ENCODE measurements around the gene DBN1.

Gene DBN1

DNA sequence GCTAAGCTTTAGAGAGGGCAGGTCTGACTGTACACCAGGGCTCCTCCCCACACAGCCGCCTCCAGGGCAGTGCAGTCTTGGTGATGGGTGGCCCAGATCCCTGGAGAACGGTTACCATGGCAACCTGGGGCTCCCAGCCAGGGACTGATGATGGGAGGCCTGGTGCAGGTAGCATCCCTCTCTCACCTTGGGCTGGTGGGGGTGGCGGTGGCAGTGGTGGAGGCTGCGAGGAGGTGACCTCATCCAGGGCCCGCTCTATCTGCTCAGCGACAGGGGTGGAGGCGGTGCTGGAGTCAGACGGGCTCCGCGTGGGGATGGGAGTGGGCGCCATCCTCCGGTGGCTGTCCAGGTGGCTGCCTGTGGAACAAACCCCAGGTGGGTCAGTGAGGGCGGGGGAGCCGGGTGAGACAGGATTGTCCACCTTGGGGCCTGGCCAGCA, 14.5 kb downstream of the DBN1 start:
- Histone ChIP-seq H3K4me3 (ENCODE audit: low read depth in 1 of 2, low read length in 2 of 2) (no peak overlapping the region), H3K36me3 (ENCODE audit: control insufficient read depth in 1 of 2, insufficient read depth in 2 of 2, low read length in 2 of 2) (peaks cover 4 to 34% of the 10 kb centered on the region in 2 donors), H3K9me3 (ENCODE audit: control insufficient read depth in 1 of 2, low read length in 2 of 2) (no peaks in the 10 kb centered on the region), H3K4me1 (ENCODE audit: control insufficient read depth in 1 of 2, insufficient read depth in 2 of 2, low read length in 2 of 2) (peaks cover 0 to 31% of the 10 kb centered on the region in 2 donors), H3K27me3 (ENCODE audit: low read depth, low read length) (no peaks in the 10 kb centered on the region), H3K27ac (ENCODE audit: low read length) (no peak overlapping the region)

DNA sequence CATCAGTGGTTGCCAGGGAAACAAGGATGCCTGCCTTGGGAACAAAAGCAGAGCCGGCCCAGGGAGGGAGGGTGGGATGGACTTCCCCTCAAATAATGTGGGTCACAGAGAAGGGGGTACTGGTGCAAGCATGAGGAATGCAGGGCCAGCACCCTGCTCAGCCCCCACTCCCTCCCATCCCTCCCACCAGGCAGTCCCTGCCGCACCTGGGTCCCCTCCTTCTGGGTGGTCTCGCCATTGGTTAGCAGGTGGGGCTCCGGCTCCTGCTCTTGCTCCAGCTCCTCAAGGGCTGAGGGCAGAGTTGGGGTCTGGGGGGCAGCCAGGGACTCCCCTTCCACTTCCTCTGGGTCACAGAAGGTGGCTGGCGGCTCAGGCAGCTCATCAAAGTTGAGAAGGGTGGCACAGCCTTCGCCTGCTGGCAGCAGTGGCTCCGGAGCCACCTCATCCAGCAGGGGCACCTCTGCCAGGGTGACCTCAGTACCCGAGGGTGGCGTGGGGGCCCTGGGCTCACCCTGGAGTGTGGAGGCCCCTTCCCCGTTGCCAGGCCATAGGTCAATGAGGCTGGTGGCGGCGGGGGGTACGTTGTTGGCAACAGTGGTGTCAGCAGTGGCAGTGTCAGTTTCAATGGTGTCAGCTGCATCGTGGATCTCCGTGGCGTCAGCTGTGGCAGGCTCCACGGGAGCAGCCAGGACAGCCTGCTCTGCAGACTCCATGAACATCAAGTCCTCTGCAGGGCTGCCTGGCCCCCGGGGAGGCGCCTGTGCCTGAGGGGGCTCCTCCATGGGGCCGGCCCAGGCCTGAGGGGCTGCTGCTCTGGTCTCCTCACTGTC, 15.4 kb downstream of the DBN1 start:
- no peaks in the 10 kb centered on the region for H3K27me3 ChIP-seq (ENCODE audit: low read depth, low read length)
- H3K27ac ChIP-seq (ENCODE audit: low read length), result no peak overlapping the region
- no peak overlapping the region for H3K4me3 ChIP-seq (ENCODE audit: low read depth in 1 of 2, low read length in 2 of 2)
- no peaks in the 10 kb centered on the region for H3K9me3 ChIP-seq (ENCODE audit: control insufficient read depth in 1 of 2, low read length in 2 of 2)
- peaks cover 0 to 34% of the 10 kb centered on the region in 2 donors for H3K36me3 ChIP-seq (ENCODE audit: control insufficient read depth in 1 of 2, insufficient read depth in 2 of 2, low read length in 2 of 2)
- H3K4me1 ChIP-seq (ENCODE audit: control insufficient read depth in 1 of 2, insufficient read depth in 2 of 2, low read length in 2 of 2), result peaks cover 0 to 35% of the 10 kb centered on the region in 2 donors

DNA sequence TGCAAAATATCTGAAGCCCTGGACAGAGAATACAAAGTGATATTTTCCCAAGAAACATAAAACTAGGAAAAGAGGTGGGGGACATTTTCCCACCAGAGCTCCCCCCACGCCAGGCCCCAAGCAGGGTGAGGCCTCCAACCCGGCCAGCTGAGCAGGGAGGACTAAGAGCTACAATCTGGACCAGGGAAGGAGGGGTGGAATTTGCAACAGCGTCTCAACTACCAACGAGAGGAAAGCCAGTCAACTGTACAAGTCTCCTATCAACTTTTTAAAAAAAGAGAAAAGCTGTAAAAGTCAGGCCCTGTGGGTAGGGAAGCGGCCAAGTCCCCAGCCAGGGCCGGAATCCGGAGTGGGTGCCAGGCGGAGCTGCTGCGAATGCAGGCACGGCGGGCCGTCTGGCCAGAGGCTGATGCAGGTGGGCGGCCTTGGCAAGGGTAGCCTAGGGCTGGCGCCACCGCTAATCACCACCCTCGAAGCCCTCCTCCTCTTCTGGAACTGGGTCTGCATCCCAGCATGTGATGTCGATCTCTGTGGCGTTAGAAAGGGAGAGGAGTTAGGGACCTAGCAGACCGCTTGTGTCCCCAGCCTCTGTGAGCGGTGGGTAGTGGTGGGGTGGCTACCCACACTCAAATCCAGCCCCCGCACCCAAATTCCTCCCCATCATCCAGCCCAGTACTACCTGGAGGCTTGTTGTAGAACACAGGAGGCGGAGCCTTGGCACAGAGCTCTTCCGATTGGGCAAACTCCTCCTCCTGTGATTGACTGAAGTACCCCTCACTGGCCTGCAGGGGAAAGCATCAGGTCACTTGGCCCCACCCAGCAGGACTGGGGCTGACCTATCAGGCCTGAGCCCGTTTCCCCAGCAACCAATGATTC, 16.2 kb downstream of the DBN1 start:
- Histone ChIP-seq H3K9me3 (ENCODE audit: control insufficient read depth in 1 of 2, low read length in 2 of 2) (no peaks in the 10 kb centered on the region), H3K4me1 (ENCODE audit: control insufficient read depth in 1 of 2, insufficient read depth in 2 of 2, low read length in 2 of 2) (peaks cover 0 to 35% of the 10 kb centered on the region in 2 donors), H3K27ac (ENCODE audit: low read length) (no peak overlapping the region), H3K4me3 (ENCODE audit: low read depth in 1 of 2, low read length in 2 of 2) (no peak overlapping the region), H3K27me3 (ENCODE audit: low read depth, low read length) (no peaks in the 10 kb centered on the region), H3K36me3 (ENCODE audit: control insufficient read depth in 1 of 2, insufficient read depth in 2 of 2, low read length in 2 of 2) (peaks cover 0 to 28% of the 10 kb centered on the region in 2 donors)

DNA sequence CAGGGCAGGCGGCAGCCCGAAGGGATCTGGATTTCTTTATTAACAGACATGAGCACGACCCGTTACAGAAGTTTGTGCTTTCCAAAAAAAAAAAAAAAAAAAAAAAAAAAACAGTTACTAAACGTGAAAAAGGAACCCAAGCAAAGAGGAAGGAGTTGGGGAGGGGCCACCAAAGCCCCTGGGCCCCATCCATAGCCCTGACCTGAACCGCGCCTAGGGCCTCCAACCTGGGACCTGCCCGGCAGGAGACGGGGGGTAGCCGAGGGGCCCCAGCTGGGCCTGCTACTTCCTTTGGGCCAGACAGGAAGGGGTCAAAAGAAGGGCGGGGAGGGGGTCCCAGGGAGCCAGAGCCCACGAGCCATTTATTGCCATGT, 16.9 kb downstream of the DBN1 start:
- Histone ChIP-seq H3K27me3 (ENCODE audit: low read depth, low read length) (no peaks in the 10 kb centered on the region), H3K4me3 (ENCODE audit: low read depth in 1 of 2, low read length in 2 of 2) (peak overlapping the region in 1 of 2 donors; percentile 78), H3K36me3 (ENCODE audit: control insufficient read depth in 1 of 2, insufficient read depth in 2 of 2, low read length in 2 of 2) (peaks cover 0 to 27% of the 10 kb centered on the region in 2 donors), H3K27ac (ENCODE audit: low read length) (no peak overlapping the region), H3K9me3 (ENCODE audit: control insufficient read depth in 1 of 2, low read length in 2 of 2) (no peaks in the 10 kb centered on the region), H3K4me1 (ENCODE audit: control insufficient read depth in 1 of 2, insufficient read depth in 2 of 2, low read length in 2 of 2) (peaks cover 0 to 35% of the 10 kb centered on the region in 2 donors)

DNA sequence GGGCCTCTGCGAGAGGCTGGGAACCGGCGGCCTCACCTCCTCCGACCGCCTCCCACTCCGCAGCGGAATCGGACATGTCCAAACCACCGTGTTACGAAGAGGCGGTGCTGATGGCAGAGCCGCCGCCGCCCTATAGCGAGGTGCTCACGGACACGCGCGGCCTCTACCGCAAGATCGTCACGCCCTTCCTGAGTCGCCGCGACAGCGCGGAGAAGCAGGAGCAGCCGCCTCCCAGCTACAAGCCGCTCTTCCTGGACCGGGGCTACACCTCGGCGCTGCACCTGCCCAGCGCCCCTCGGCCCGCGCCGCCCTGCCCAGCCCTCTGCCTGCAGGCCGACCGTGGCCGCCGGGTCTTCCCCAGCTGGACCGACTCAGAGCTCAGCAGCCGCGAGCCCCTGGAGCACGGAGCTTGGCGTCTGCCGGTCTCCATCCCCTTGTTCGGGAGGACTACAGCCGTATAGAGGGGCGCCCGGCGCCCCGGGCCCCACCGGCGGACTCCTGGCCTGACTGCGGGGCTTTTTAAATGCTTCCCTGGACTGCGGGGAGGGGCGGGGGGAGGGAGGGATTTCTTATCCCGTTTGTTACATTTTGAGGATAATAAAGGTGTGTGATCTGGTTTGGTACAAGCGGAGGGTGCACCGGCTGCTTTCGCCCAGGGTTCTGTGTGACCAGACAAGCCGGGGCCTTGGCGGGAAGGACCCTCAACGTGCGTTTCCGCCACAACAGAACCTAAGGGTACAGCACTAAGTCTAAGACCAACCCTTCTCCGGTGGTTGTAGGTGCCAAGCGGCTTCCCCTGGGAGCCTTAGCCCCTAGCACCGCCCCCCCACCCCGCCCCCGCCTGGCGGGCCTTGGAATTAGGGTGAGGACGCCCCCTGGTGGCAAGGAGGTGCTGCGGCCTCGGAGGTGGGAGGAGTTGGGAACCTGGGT, 17.5 kb downstream of the DBN1 start:
- H3K4me1 ChIP-seq (ENCODE audit: control insufficient read depth in 1 of 2, insufficient read depth in 2 of 2, low read length in 2 of 2), result peaks cover 0 to 35% of the 10 kb centered on the region in 2 donors
- no peaks in the 10 kb centered on the region for H3K9me3 ChIP-seq (ENCODE audit: control insufficient read depth in 1 of 2, low read length in 2 of 2)
- peaks cover 0 to 27% of the 10 kb centered on the region in 2 donors for H3K36me3 ChIP-seq (ENCODE audit: control insufficient read depth in 1 of 2, insufficient read depth in 2 of 2, low read length in 2 of 2)
- no peak overlapping the region for H3K27ac ChIP-seq (ENCODE audit: low read length)
- H3K4me3 ChIP-seq (ENCODE audit: low read depth in 1 of 2, low read length in 2 of 2), result peak overlapping the region; percentile 53 to 78
- H3K27me3 ChIP-seq (ENCODE audit: low read depth, low read length), result no peaks in the 10 kb centered on the region

DNA sequence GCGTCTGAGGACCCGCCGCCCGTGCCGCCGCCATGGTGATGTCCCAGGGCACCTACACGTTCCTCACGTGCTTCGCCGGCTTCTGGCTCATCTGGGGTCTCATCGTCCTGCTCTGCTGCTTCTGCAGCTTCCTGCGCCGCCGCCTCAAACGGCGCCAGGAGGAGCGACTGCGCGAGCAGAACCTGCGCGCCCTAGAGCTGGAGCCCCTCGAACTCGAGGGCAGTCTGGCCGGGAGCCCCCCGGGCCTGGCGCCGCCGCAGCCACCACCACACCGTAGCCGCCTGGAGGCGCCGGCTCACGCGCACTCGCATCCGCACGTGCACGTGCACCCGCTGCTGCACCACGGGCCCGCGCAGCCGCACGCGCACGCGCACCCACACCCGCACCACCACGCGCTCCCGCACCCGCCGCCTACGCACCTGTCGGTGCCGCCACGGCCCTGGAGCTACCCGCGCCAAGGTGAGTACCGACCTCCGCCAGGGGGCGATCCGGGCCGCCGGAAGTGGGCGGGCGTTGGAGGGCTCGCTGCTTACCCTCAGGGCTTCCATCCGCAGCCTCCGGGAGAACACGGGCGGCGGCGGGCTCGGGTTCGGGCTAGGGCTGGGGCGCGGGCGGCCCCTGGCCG, 18.3 kb downstream of the DBN1 start:
- peaks cover 0 to 35% of the 10 kb centered on the region in 2 donors for H3K4me1 ChIP-seq (ENCODE audit: control insufficient read depth in 1 of 2, insufficient read depth in 2 of 2, low read length in 2 of 2)
- H3K9me3 ChIP-seq (ENCODE audit: control insufficient read depth in 1 of 2, low read length in 2 of 2), result no peaks in the 10 kb centered on the region
- peak overlapping the region; percentile 53 to 78 for H3K4me3 ChIP-seq (ENCODE audit: low read depth in 1 of 2, low read length in 2 of 2)
- H3K27ac ChIP-seq (ENCODE audit: low read length), result no peak overlapping the region
- no peaks in the 10 kb centered on the region for H3K27me3 ChIP-seq (ENCODE audit: low read depth, low read length)
- H3K36me3 ChIP-seq (ENCODE audit: control insufficient read depth in 1 of 2, insufficient read depth in 2 of 2, low read length in 2 of 2), result peaks cover 0 to 22% of the 10 kb centered on the region in 2 donors

DNA sequence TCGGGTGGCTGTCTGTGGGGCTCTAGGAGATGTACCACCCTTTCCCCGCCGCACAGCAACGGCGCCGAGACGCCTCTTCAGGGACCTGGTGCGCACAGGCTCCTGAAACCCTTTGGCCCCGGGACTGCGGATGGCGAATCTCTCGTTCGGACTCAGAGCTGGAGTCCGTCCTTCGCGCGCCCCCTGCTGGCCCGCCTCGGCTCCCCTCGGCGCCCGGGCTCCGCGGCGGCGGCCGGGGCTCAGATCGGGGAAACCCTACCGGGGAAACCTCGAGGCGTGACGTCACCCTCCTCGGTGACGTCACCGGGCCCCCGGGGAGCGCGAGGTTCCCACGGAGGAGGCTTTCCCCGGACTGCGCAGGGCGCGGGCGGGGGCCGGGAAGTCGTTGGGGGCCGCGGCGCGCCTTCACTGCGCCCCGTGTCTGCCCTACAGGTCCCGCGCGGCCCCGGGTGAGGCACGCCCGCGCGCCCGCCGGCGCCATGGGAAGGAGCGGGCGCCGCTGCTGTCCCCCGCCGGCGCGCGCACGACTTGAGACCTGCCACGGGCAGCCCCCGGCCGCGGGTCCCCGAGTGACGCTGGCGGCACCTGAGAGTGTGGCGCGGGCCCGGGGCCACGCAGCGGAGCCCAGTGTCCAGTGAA, 18.9 kb downstream of the DBN1 start:
- no peaks in the 10 kb centered on the region for H3K9me3 ChIP-seq (ENCODE audit: control insufficient read depth in 1 of 2, low read length in 2 of 2)
- no peak overlapping the region for H3K27ac ChIP-seq (ENCODE audit: low read length)
- H3K4me1 ChIP-seq (ENCODE audit: control insufficient read depth in 1 of 2, insufficient read depth in 2 of 2, low read length in 2 of 2), result peaks cover 0 to 35% of the 10 kb centered on the region in 2 donors
- peaks cover 0 to 16% of the 10 kb centered on the region in 2 donors for H3K36me3 ChIP-seq (ENCODE audit: control insufficient read depth in 1 of 2, insufficient read depth in 2 of 2, low read length in 2 of 2)
- H3K4me3 ChIP-seq (ENCODE audit: low read depth in 1 of 2, low read length in 2 of 2), result peak overlapping the region; percentile 12 to 78
- H3K27me3 ChIP-seq (ENCODE audit: low read depth, low read length), result no peaks in the 10 kb centered on the region

DNA sequence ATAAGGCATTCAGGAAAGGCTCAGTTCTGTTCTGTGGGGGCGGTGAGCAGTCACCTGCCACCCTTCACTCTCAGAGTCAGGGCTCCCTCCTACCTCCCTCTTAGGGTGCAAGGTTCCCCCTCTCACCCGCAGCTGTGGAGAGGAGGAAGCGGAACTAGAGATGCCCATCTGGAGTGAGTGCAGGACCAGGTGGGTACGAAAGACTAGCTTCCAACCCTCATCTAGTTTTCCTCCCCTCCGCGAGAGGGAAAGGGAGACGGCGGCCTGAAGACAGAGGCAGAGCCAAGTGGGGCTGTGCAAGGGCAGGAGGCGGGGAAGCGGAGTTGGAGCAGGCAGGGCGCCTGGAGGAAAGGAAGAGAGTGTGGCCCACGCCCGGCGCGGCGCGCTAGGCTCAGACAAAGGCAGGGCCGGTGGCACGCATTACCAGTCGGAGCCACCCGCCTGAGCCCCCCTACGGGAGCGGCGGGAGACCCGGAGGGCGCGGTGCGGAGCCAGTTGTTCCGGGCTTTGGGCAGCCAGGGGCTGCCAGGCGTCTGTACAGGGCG, 19.5 kb downstream of the DBN1 start:
- Histone ChIP-seq H3K9me3 (ENCODE audit: control insufficient read depth in 1 of 2, low read length in 2 of 2) (no peaks in the 10 kb centered on the region), H3K27ac (ENCODE audit: low read length) (no peak overlapping the region), H3K4me3 (ENCODE audit: low read depth in 1 of 2, low read length in 2 of 2) (peak overlapping the region; percentile 12 to 78), H3K36me3 (ENCODE audit: control insufficient read depth in 1 of 2, insufficient read depth in 2 of 2, low read length in 2 of 2) (peaks cover 0 to 10% of the 10 kb centered on the region in 2 donors), H3K27me3 (ENCODE audit: low read depth, low read length) (no peaks in the 10 kb centered on the region), H3K4me1 (ENCODE audit: control insufficient read depth in 1 of 2, insufficient read depth in 2 of 2, low read length in 2 of 2) (peaks cover 0 to 35% of the 10 kb centered on the region in 2 donors)

DNA sequence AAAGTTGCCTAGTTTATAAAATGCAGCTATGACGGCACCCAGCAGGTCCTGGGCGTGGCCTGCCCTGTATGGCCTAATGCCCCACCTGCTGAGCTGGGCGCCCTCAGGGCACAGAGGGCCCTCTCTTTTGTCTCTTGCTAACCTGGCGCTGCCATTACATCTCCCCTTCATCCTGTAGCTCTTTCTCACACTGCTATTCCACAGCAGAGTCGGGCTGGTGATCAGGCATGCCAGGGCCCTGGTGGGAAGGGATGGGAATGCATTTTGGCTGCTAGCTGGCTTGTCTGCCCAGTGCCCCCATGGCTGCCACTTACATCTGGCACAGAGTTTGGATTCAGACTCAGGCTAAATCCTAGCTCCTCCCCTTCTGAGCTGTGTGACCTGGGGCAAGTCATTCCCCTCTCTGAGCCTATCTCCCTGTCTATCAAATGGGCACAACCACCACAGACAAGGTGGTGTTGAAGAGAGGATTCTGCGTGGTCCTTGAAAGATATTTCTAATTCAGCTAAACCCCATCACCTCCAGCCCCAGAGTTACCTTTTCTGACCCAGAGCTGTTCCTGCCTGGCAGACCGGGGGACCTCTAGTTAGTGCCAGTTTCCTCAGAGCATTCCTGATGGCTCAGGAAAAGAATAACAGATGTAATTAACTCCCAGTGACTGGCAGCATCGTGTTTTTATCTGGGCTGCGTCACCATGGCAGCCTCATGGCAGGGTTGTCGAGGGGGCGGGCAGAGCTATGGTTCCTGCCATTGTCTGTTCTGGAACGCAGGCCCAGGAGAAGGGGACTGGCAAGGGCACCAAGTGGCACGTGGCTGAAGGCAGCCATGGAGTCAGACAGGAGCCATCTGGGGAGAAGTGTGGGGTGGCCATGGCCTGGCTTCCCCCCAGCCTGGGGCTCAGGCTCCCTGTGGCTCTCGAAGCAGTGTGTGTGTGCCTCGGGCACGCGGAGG, 20.5 kb downstream of the DBN1 start:
- peaks cover 7% of the 10 kb centered on the region for H3K27me3 ChIP-seq (ENCODE audit: low read depth, low read length)
- no peak overlapping the region for H3K4me3 ChIP-seq (ENCODE audit: low read depth in 1 of 2, low read length in 2 of 2)
- no peaks in the 10 kb centered on the region for H3K9me3 ChIP-seq (ENCODE audit: control insufficient read depth in 1 of 2, low read length in 2 of 2)
- no peak overlapping the region for H3K27ac ChIP-seq (ENCODE audit: low read length)
- peaks cover 0 to 36% of the 10 kb centered on the region in 2 donors for H3K4me1 ChIP-seq (ENCODE audit: control insufficient read depth in 1 of 2, insufficient read depth in 2 of 2, low read length in 2 of 2)
- peaks cover 0 to under 1% of the 10 kb centered on the region in 2 donors for H3K36me3 ChIP-seq (ENCODE audit: control insufficient read depth in 1 of 2, insufficient read depth in 2 of 2, low read length in 2 of 2)

All from muscle layer of duodenum (tissue), 2 donors.